Activated CD8-positive, alpha-beta memory T cell treated with anti-CD3 and anti-CD28 coated beads for 1 hour (primary cell): ENCODE measurements around the gene RASL11A.
"Not testable (repeated sequence)": the region's sequence is repeated elsewhere in the genome, so short reads cannot be mapped to it uniquely, and the experiment has no call there.

Experiments used
- DNase-seq, 2 donors: peaks; one replicate each; pipeline ENCODE4 v3.0.0-alpha.2; 2020; ENCODE audit warnings: low read depth in 1 of 2; ENCODE audit errors: extremely low read depth in 1 of 2

RASL11A gene

DNA sequence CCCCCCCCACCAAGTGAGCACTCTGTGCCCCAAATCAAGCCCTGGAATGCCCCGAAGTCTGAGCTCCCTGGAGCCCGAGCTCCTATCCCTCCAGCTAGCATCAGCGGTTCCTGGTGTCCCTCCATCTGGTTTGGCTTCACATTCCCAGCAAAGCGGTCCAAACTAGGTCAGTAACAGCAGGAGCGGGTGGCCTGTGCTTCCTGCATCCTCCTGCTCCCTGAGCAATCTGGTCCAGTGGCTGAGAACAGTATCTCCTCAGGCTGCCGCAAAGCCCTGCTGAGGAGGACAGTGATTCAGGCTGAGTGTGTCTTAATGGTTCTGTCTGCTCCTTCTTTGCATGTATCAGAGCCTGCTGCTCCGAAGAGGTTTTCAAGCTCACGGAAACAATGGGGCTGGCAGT lies 25.9 kb downstream of the RASL11A start:
- DNase-seq, result no peak

DNA sequence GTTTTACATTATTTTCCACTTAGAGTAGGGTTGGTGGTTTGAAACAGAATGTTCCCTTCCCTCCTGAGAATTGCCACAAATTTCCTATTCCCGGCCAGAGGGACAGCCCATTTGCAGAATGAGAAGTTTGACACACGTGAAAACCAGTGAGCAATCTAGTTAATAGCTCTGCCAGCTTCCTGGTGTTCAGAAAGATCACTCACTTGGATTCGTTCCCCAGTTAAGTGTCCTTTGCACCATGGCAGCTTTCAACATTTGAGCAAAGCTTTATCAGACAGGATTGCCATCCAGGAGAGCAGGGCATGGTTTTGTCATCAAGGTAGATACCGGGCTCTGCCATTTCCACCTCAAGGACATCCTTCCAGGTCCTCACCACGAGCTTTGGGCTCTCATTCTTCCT lies 28.2 kb downstream of the RASL11A start:
- no peak for DNase-seq

DNA sequence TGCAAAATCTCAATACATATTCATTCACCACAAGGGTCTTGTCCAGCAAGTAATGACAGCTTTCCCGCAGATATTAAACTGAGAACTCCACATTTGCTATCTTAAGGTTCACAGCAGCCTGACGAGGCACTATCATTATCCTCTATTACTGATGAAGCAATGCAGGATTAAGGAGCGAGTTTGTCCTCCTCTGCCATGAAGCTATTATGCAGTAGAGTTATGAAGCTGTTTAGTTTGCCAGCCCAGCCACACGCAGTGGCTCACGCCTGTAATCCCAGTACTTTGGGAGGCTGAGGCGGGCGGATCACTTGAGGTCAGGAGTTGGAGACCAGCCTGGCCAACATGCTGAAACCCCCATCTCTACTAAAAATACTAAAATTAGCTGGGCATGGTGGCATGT lies 29.8 kb downstream of the RASL11A start:
- DNase-seq, result not testable (repeated sequence)

DNA sequence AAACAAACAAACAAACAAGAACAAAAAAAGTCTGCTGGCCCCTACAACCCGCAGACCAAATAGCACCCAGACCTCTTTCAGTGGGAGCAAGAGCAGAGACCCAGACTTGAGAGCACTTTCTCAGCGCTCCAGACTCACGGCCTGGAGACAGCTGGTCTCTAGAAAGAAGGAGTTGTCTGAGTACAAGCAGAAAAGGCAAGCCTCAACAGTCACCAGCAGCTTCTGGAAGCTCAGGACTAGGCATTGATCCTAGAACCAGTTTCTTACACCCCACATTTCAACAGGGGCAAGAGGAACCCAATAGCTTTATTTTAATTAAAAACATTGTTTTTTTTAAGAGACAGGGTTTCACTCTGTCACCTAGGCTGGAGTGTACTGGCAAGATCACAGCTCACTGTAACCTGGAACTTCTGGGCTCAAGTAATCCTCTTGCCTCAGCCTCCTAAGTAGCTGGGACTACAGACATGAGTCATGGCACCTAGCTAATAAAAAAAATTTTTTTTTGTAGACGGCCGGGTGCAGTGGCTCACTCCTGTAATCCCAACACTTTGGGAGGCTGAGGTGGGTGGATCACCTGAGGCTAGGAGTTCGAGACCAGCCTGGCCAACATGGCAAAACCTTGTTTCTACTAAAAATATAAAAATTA lies 30.4 kb downstream of the RASL11A start:
- no peak for DNase-seq

DNA sequence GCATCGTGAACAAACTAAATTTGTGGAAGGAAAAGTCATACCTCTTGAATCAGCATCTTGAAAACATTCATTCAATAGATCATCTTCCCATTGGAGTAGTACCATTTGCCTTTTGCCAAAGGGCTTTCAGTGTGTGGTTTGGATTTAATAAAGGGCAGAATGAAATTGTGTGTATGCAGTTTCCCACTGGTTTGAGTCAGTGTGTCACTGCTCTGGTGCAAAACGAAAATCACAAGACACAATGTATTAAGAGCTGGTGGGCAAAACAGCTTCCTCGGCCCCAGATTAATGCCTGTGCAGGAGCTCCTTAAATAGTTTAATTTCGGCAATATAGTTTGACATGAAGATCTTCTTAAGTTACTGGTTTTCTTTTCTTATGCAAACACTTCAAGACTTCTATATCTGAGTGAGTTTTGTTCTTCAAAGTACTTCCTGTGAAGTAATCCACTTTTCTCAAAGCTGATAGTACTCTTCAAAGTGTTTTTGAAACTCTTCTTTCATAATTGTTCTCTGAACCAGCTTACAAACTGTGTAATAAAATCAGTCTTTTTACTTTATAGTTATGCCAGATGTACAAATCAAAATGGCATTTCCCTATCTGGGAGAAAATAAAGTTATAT lies 32.1 kb downstream of the RASL11A start:
- no peak for DNase-seq

DNA sequence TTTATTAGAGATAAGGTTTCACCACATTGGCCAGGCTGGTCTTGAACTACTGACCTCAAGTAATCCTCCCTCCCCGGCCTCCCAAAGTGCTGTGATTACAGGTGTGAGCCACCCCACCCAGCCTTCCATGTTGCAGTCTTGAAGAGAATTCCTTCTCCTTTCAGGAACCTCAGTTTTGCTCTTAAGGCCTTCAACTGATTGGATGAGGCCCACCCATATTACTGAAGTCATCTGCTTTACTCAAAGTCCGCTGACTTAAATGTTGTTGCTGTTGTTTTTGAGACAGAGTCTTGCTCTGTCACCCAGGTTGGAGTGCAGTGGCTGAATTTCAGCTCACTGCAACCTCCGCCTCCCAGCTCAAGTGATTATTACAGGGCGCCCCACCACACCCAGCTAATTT lies 33.5 kb downstream of the RASL11A start:
- no peak for DNase-seq

DNA sequence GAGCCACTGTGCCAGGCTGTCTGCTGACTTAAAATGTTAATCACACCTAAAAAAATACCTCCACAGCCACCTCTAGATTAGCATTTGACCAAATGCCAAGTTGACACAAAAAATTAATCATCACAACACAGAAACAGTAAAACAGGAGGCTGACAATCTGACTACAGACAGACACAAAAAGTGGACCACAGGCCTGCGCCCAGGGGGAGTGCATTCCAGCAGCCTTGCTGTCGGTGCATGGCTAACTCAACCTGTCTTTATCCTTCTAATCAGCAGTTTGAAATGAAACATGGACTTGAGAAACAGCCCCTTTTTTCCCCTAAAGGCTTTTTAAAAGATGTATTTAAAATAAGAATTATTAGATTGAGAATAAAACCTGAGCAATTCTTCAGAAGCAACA lies 34.0 kb downstream of the RASL11A start:
- no peak for DNase-seq

DNA sequence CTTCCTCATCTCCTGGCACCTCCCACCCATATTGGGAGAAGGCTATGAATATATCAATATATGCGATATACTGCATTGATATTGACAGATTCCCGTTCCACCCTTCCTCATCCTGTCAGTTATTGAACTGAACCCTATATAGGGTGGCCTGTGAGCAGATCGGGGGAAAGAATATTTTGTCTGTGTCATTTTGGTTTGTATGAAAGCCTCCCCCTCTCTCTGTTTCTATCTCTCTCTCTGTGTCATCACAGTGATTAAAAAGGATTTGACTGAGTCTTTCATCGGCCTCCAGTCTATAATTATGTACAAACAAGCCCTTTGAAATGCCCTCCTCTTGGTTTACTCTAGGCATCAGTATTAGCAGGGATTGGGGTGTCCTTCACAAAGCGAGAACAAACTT lies 35.7 kb downstream of the RASL11A start:
- DNase-seq, result no peak

DNA sequence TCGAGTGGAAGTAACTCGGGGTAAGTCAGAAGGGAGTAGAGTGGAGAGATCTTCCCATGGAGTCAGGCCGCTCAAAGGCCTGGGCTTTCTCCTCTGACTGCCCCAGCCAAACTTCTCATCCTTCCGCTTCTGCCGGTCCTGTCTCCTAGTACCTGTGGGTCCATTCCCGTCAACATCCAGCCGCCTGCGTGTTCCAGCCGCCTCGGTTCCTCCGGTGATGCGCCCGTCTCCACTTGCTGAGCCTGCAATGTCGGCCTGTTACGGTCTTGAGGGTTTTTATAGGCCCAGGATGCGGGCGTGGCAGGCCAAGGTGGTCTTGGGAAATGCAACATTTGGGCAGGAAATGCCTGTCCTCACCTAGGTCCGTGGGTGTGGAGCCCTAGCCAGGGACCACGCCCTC lies 38.3 kb downstream of the RASL11A start:
- no peak for DNase-seq

DNA sequence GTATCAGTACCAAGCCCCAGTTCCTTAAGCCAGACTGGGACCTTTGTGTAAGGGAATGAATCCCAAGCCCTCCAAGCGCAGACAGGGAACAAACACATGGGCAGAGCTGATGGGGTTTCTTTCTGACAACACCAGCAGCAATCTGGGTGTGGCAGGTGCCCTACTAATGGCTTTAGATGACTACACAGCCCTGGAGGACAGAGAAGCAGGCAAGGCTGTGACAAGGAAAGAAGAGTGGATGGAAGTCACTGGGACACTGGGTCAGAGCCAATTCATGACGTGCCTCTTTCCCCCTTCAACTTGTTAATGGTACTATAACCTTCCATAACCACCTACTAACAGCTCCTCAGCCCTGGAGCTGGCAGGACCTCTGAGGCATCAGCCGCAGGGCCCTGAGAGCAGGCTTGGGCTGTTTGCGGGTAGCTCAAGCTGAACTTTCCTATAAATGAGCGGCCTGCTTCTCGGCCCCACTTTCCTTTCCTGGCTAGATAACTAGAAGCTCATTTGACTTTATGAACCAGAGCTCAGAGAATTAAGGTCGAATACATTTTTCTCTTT lies 38.9 kb downstream of the RASL11A start:
- no peak for DNase-seq

DNA sequence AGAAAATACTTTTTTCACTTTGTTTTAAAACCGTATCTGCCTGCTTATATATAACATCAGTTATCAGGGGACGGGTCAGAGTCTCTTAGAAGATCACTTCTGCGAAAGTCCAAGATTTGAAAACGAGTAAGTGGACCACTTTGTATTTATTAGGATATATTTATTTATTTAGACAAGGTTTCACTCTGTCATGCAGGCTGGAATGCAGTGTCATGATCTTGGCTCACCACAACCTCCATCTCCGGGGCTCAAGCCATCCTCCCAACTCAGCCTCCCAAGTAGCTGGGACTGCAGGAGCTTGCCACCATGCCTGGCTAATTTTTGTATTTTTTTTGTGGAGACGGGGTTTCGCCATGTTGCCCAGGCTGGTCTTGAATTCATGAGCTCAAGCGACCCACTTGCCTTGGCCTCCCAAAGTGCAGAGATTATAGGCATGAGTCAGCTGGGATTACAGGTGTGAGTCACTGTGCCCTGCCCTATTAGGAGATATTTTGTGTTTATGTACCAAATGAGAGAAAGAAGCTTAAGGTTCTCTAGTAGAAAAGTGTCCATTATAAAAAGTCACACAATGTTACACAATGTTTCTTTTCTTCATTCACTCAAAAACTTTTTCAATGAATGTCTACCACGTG lies 39.5 kb downstream of the RASL11A start:
- no peak for DNase-seq

DNA sequence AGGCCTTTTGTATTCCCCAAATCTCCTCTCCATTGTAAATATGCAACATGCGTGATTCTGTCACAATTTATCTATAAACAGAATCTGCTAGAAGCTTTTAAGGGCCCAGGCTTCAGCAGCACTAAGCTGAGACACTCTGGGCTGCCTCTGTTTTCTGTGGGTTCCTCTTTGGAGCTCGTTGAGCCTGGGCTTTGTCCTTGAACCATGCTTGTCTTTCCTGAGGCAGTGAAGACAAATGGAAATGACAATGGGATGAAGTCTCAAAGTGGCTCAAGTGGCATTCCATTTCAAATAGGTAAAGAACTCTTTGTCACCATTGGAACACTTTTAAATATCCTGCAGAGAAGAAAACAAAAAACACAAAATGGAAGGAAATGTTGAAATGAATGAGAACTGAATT lies 40.3 kb downstream of the RASL11A start:
- no peak for DNase-seq

DNA sequence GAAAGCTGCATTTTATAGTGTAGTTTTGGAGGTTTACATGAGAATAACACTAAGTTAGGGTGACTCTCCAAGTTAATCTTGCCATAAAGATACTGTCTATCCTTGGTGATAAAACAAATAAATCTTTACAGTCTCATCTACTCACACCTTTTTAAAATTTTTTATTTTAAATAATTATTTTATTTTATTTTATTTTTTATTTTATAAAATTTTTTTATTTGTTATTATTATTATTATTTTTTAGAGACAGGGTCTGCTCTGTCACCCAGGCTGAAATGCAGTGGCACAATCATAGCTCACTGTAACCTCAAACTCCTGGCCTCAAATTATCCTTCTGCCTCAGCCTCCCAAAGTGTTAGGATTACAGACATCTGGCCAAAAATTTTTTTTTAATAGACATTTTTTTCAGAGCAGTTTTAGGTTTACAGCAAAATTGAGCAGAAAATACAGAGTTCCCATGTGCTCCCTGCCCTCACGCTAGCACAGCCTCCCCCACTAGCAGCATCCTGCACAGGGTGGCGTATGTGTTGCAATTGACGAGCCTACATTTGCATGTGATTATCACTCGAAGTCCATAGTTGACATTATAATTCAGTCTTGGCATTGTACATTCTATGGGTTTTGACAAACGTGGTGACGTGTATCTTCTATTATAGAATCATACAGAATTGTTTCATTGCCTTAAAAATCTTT lies 41.0 kb downstream of the RASL11A start:
- DNase-seq, result no peak

DNA sequence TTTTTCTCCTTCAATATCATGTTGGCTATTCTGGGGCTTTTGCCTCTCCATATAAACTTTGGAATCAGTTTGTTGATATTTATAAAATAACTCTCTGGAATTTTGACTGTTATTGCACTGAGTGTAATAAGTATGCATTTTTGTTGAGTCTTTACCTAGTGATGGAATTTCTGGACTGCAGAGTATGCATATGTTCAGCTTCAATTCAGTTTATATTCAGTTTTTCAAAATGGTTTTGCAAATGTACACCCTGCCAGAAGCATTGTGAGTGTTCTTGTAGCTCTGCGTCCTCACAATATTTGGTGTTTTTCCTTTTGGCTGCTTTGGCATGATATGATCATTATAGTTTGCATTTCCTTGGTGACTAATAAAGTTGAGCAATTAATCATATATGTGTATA lies 43.1 kb downstream of the RASL11A start:
- no peak for DNase-seq

DNA sequence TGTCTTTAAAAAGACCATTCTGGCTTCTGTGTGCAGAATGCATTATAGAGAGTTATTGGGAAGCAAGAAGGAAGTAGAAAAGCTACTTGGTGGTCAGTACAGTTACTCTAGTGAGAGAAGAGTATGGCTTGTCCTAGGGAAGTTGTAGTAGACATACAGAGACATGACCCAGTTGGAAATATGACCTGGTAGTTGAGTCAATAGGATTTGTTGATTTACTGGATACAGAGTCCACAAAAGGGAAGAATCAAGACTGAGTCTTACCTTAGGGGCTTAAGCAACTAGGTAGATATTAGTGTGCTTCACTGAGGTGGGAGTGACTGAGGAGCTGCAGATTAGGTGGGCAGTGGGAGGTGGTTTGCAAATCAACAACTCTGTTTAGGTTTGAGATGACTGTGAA lies 48.8 kb downstream of the RASL11A start:
- DNase-seq, result no peak

DNA sequence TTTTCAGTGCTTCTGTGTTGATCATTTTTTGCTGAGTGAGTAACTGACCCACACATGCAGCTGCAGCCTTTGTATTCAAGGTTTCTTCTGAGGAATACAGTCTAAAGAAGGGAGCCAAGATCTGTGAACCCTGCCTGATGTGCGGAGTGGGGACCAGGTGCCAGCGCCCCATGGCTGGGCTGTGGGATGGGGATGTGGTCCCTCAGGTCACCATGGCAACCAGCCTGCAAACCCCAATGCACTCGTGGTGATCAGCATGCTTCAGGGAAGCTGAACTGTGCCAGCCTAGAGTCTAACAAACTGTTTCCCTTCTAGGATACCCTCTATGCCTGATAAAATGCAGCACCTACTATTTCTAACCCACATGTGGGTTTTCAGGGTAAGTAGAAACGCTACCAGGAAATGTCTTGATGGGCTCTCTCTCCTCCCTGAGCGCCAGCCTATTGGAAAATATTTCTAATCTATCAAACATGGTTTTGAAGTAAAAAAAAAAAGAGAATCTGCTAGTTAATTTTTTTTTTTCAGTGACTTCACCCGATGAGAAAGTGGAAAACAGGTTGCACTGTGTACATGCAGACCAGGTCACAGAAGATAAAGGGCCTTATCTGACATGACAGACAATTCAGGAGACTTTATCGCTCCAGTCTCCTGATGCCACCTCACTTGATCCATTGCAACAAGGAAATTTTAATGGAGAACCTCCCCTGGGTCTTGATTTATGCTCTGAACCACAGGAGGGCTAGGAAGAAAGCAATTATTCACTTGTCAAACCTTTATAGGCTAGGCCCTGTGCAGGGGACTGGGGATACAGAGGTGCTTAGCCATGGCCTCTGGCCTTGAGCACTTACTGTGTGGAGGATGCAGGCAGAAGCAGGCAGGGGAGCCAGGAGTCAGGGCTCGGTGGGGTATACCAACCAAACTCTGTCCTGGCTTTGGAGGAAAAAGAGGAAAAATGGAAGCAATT lies 51.1 kb downstream of the RASL11A start:
- no peak for DNase-seq

DNA sequence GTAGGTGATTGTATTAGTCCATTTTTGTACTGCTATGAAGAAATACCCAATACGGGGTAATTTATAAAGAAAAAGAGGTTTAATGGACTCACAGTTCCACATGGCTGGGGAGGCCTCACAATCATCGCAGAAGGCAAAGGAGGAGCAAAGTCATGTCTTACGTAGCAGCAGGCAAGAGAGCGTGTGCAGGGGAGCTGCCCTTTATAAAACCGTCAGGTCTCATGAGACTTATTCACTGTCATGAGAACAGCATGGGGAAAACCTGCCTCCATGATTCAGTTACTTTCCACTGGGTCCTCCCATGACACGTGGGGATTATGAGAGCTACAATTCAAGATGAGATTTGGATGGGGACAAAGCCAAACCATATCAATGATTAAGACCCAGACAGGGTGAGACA lies 51.8 kb downstream of the RASL11A start:
- not testable (repeated sequence) for DNase-seq
